ENCODE measurements around the gene ZMYM2. TPM values are rescaled to one million over a fixed set of nuclear protein-coding genes. Genes with fewer than 3 reads are reported as not detected.

Gene ZMYM2
- total and polyA plus RNA-seq, 2 of the 13 experiments (the other 11 are each of a cell fraction or from before 2014, with no cell fraction given) = 22.4 to 40.8 TPM

GRCh38 chr13:20024702-20025101, 66.2 kb downstream of the ZMYM2 start:
- BruUV-seq (replicated peaks) = no TSS peak
- Histone ChIP-seq H3K79me2 (ENCODE audit: insufficient read depth, low read length) (no peaks in the 10 kb centered on the region), H3K4me3 (replicated peaks in 1 of 3; ENCODE audit: insufficient read depth in 1 of 3, low read depth in 2 of 3, low read length in 3 of 3) (no peak overlapping the region), H3K36me3 (replicated peaks in 1 of 2; ENCODE audit: control insufficient read depth in 1 of 2, insufficient read depth in 2 of 2, low read length in 2 of 2) (peaks cover 3 to 25% of the 10 kb centered on the region in 2 experiments; a peak in 4 of 5 replicates), H3K9ac (ENCODE audit: insufficient read depth, low read depth, low read length) (no peak overlapping the region), H3K4me2 (ENCODE audit: low read depth, low read length) (no peak overlapping the region), H3K4me1 (ENCODE audit: insufficient read depth, low read length) (no peaks in the 10 kb centered on the region), H2AFZ (ENCODE audit: low read length) (no peak overlapping the region), H3K27ac (ENCODE audit: extremely low read length, insufficient read depth, low read length) (no peak overlapping the region), H3K9me3 (ENCODE audit: low read length) (no peaks in the 10 kb centered on the region), H4K20me1 (ENCODE audit: insufficient read depth, low read length) (0 out of 2 replicates have a peak, but pooled peaks cover 2% of the 10 kb centered on the region), H3K27me3 (ENCODE audit: control insufficient read depth in 1 of 2, insufficient read depth in 2 of 2, low read length in 2 of 2) (no peaks in the 10 kb centered on the region)
- TF ChIP-seq PITX1 (CRISPR knock-in tag; IDR thresholded peaks at IDR 0.05) = no peak
- TF ChIP-seq GFI1 (CRISPR knock-in tag; IDR thresholded peaks at IDR 0.05; ENCODE audit: borderline replicate concordance) = no peak
- no peak for TF ChIP-seq RBFOX2 (IDR thresholded peaks at IDR 0.05; ENCODE audit: low read depth, low read length)
- no peak for TF ChIP-seq RARA (CRISPR knock-in tag; IDR thresholded peaks at IDR 0.05)
- no peak for TF ChIP-seq AFF4 (CRISPR knock-in tag; IDR thresholded peaks at IDR 0.05)
- TF ChIP-seq TRIM24 (CRISPR knock-in tag; IDR thresholded peaks at IDR 0.05) = no peak
- no peak for TF ChIP-seq ZNF317 (CRISPR knock-in tag; IDR thresholded peaks at IDR 0.05)
- TF ChIP-seq, protein P1, sequence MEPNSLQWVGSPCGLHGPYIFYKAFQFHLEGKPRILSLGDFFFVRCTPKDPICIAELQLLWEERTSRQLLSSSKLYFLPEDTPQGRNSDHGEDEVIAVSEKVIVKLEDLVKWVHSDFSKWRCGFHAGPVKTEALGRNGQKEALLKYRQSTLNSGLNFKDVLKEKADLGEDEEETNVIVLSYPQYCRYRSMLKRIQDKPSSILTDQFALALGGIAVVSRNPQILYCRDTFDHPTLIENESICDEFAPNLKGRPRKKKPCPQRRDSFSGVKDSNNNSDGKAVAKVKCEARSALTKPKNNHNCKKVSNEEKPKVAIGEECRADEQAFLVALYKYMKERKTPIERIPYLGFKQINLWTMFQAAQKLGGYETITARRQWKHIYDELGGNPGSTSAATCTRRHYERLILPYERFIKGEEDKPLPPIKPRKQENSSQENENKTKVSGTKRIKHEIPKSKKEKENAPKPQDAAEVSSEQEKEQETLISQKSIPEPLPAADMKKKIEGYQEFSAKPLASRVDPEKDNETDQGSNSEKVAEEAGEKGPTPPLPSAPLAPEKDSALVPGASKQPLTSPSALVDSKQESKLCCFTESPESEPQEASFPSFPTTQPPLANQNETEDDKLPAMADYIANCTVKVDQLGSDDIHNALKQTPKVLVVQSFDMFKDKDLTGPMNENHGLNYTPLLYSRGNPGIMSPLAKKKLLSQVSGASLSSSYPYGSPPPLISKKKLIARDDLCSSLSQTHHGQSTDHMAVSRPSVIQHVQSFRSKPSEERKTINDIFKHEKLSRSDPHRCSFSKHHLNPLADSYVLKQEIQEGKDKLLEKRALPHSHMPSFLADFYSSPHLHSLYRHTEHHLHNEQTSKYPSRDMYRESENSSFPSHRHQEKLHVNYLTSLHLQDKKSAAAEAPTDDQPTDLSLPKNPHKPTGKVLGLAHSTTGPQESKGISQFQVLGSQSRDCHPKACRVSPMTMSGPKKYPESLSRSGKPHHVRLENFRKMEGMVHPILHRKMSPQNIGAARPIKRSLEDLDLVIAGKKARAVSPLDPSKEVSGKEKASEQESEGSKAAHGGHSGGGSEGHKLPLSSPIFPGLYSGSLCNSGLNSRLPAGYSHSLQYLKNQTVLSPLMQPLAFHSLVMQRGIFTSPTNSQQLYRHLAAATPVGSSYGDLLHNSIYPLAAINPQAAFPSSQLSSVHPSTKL (CRISPR knock-in tag; IDR thresholded peaks at IDR 0.05) = no peak
- TF ChIP-seq, protein P2, sequence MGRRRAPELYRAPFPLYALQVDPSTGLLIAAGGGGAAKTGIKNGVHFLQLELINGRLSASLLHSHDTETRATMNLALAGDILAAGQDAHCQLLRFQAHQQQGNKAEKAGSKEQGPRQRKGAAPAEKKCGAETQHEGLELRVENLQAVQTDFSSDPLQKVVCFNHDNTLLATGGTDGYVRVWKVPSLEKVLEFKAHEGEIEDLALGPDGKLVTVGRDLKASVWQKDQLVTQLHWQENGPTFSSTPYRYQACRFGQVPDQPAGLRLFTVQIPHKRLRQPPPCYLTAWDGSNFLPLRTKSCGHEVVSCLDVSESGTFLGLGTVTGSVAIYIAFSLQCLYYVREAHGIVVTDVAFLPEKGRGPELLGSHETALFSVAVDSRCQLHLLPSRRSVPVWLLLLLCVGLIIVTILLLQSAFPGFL (CRISPR knock-in tag; IDR thresholded peaks at IDR 0.05) = no peak
- no peak for ATAC-seq
- no peak for DNase-seq (ENCODE audit: low spot score)
- CTCF ChIA-PET (ENCODE audit: low intra/inter-chr PET ratio, low total read pairs) = no interaction called here
- intact Hi-C loops (cut with micrococcal nuclease; ENCODE audit: unreplicated experiment) = no loop called here
- FAIRE-seq = no peak
- in situ Hi-C loops (cut with HindIII; ENCODE audit: extremely low pct_ligation_motif_present, low pct_unique_long_range_greater_than_20kb) = no loop called here
- POLR2A ChIA-PET = no interaction called here
- 94% methylated on average over 2 of the region's 2 CpGs for WGBS (ENCODE audit: low lambda C conversion rate)
